ENCODE results near the gene SMC1B.
"Not testable (repeated sequence)": the region's sequence is repeated elsewhere in the genome, so short reads cannot be mapped to it uniquely, and the experiment has no call there.

DNA sequence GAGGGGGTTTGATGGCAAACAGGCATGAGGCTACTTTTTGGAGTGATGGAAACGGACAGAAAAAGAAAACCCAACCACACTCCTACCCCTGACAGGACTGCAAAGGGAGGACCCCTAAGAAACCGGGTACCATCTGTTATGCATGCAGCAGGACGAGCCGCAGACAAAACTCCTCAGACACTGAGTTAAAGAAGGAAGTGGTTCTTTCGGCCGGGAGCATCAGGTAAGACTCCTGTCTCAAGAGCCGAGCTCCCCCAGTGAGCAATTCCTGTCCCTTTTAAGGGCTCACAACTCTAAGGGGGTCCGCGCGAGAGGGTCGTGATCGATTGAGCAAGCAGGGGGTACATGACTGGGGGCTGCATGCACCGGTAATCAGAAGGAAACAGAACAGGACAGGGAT is 27.3 kb upstream of the SMC1B start:
- TF ChIP-seq, protein P1, sequence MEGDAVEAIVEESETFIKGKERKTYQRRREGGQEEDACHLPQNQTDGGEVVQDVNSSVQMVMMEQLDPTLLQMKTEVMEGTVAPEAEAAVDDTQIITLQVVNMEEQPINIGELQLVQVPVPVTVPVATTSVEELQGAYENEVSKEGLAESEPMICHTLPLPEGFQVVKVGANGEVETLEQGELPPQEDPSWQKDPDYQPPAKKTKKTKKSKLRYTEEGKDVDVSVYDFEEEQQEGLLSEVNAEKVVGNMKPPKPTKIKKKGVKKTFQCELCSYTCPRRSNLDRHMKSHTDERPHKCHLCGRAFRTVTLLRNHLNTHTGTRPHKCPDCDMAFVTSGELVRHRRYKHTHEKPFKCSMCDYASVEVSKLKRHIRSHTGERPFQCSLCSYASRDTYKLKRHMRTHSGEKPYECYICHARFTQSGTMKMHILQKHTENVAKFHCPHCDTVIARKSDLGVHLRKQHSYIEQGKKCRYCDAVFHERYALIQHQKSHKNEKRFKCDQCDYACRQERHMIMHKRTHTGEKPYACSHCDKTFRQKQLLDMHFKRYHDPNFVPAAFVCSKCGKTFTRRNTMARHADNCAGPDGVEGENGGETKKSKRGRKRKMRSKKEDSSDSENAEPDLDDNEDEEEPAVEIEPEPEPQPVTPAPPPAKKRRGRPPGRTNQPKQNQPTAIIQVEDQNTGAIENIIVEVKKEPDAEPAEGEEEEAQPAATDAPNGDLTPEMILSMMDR (IDR thresholded peaks at IDR 0.05; ENCODE audit: poor library complexity, severe bottlenecking) = not testable (repeated sequence)
- TF ChIP-seq POLR2AphosphoS5 (IDR thresholded peaks at IDR 0.05); EZH2 (IDR thresholded peaks at IDR 0.05; ENCODE audit: borderline replicate concordance, insufficient read depth, low read length, poor library complexity, severe bottlenecking); TAF1 (IDR thresholded peaks at IDR 0.05; ENCODE audit: low read depth): not testable (repeated sequence)
